Panc1 (cell line): ENCODE data around the gene SCEL.

ENCODE experiments used
- POLR2AphosphoS5 ChIP-seq: IDR thresholded peaks from 2 replicates; pipeline ENCODE4 v1.6.1; 2012; ENCODE audit warnings: mild to moderate bottlenecking, low read depth, low read length, moderate library complexity
- TF ChIP-seq, protein P1 (sequence below), 2 experiments: IDR thresholded peaks; 2 replicates each; pipeline ENCODE4 v1.6.1; 2011 to 2012; ENCODE audit warnings: low read depth in 2 of 2, control low read depth in 1 of 2, low read length in 1 of 2, mild to moderate bottlenecking in 1 of 2, moderate library complexity in 1 of 2; ENCODE audit not compliant: insufficient read depth in 1 of 2
- TF ChIP-seq, protein P2 (sequence below): fragments of 450-650 bp; IDR thresholded peaks from 2 replicates; pipeline ENCODE4 v1.5.1; 2017; ENCODE audit warnings: mild to moderate bottlenecking

DNA sequence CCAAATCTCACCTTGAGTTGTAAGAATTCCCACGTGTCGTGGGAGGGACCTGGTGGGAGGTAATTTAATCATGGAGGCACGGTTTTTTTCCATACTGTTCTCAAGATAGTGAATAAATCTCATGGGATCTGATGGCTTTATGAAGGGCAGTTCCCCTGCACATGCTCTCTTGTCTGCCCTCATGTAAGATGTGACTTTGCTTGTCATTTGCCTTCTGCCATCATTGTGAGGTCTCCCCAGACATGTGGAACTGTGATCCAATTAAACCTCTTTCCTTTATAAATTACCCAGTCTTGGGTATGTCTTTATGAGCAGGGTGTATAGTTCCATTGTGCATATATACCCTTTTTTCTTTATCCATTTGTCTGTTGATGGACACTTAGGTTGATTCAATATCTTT lies 13.1 kb downstream of the SCEL start:
- TF ChIP-seq, protein P1, sequence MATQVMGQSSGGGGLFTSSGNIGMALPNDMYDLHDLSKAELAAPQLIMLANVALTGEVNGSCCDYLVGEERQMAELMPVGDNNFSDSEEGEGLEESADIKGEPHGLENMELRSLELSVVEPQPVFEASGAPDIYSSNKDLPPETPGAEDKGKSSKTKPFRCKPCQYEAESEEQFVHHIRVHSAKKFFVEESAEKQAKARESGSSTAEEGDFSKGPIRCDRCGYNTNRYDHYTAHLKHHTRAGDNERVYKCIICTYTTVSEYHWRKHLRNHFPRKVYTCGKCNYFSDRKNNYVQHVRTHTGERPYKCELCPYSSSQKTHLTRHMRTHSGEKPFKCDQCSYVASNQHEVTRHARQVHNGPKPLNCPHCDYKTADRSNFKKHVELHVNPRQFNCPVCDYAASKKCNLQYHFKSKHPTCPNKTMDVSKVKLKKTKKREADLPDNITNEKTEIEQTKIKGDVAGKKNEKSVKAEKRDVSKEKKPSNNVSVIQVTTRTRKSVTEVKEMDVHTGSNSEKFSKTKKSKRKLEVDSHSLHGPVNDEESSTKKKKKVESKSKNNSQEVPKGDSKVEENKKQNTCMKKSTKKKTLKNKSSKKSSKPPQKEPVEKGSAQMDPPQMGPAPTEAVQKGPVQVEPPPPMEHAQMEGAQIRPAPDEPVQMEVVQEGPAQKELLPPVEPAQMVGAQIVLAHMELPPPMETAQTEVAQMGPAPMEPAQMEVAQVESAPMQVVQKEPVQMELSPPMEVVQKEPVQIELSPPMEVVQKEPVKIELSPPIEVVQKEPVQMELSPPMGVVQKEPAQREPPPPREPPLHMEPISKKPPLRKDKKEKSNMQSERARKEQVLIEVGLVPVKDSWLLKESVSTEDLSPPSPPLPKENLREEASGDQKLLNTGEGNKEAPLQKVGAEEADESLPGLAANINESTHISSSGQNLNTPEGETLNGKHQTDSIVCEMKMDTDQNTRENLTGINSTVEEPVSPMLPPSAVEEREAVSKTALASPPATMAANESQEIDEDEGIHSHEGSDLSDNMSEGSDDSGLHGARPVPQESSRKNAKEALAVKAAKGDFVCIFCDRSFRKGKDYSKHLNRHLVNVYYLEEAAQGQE (IDR thresholded peaks at IDR 0.05; ENCODE audit: insufficient read depth in 1 of 2, low read depth in 2 of 2, low read length in 1 of 2): no peak
- TF ChIP-seq, protein P2, sequence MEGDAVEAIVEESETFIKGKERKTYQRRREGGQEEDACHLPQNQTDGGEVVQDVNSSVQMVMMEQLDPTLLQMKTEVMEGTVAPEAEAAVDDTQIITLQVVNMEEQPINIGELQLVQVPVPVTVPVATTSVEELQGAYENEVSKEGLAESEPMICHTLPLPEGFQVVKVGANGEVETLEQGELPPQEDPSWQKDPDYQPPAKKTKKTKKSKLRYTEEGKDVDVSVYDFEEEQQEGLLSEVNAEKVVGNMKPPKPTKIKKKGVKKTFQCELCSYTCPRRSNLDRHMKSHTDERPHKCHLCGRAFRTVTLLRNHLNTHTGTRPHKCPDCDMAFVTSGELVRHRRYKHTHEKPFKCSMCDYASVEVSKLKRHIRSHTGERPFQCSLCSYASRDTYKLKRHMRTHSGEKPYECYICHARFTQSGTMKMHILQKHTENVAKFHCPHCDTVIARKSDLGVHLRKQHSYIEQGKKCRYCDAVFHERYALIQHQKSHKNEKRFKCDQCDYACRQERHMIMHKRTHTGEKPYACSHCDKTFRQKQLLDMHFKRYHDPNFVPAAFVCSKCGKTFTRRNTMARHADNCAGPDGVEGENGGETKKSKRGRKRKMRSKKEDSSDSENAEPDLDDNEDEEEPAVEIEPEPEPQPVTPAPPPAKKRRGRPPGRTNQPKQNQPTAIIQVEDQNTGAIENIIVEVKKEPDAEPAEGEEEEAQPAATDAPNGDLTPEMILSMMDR: no peak
- no peak for TF ChIP-seq POLR2AphosphoS5
